SK-N-SH (cell line): ENCODE data around the gene TDRD12. TPM values are rescaled to one million over a fixed set of nuclear protein-coding genes. Genes with fewer than 3 reads are reported as not detected.

Experiments used
- CTCF ChIA-PET: fragments of 300-600, 350-600 bp; formaldehyde crosslinking; extraction: SDS; loops from one replicate; lab custom pipeline; 2021; lab: Yijun Ruan, JAX
- POLR2A ChIA-PET: fragments of 350-600 bp; sonication (Branson Sonifier 250); formaldehyde crosslinking; extraction: SDS; loops from one replicate; lab custom pipeline; 2020; ENCODE audit warnings: antibody characterized with exemption, inconsistent platforms; lab: Yijun Ruan, JAX
- DNase-seq: peaks from one replicate; pipeline ENCODE4 v3.0.0; 2012
- H2AFZ ChIP-seq: fragments of 200-600 bp; sonication (generic); 2 replicates; pipeline ENCODE4 v1.8.1; 2016; ENCODE audit warnings: antibody characterized with exemption, mild to moderate bottlenecking, low read depth
- H3F3A ChIP-seq: fragments of 200-600 bp; sonication (generic); replicated peaks from 2 replicates; pipeline ENCODE3; 2016; ENCODE audit warnings: antibody characterized with exemption, mild to moderate bottlenecking; ENCODE audit not compliant: insufficient read depth
- H3K27ac ChIP-seq, 2 experiments: fragments of 200-500 bp in 1 of 2; fragments of 200-600 bp in 1 of 2; sonication (Bioruptor generic) in 1 of 2; sonication (generic), shearing (Covaris generic) in 1 of 2; 2 replicates each; pipeline versions ENCODE4 v1.5.1 to v1.6.1; 2014 to 2016; ENCODE audit warnings: low read depth in 2 of 2, inconsistent platforms in 1 of 2, low read length in 1 of 2, mild to moderate bottlenecking in 1 of 2, mixed read lengths in 1 of 2
- H3K27me3 ChIP-seq: fragments of 200-600 bp; sonication (generic), shearing (Covaris generic); 2 replicates; pipeline ENCODE4 v1.6.1; 2016; ENCODE audit warnings: mixed run types; ENCODE audit not compliant: insufficient read depth
- H3K36me3 ChIP-seq, 2 experiments: fragments of 200-500 bp in 1 of 2; fragments of 200-600 bp in 1 of 2; sonication (Bioruptor generic) in 1 of 2; sonication (generic) in 1 of 2; replicated peaks in 1 of 2; 2 replicates each; pipeline versions ENCODE3 to v1.5.1; 2014 to 2016; ENCODE audit warnings: low read length in 1 of 2, mild to moderate bottlenecking in 1 of 2; ENCODE audit not compliant: insufficient read depth in 2 of 2, control insufficient read depth in 1 of 2
- H3K4me1 ChIP-seq, 2 experiments: fragments of 200-500 bp in 1 of 2; fragments of 200-600 bp in 1 of 2; sonication (Bioruptor generic) in 1 of 2; sonication (generic), shearing (Covaris generic) in 1 of 2; 2 replicates each; pipeline versions ENCODE4 v1.5.1 to v1.6.1; 2014 to 2016; ENCODE audit warnings: low read depth in 1 of 2, low read length in 1 of 2, mixed run types in 1 of 2; ENCODE audit not compliant: insufficient read depth in 2 of 2, control insufficient read depth in 1 of 2
- H3K4me2 ChIP-seq: fragments of 200-600 bp; sonication (generic), shearing (Covaris generic); 2 replicates; pipeline ENCODE4 v1.6.1; 2017; ENCODE audit warnings: mixed run types
- H3K4me3 ChIP-seq, 2 experiments: fragments of 200-500 bp in 1 of 2; fragments of 200-600 bp in 1 of 2; sonication (Bioruptor generic) in 1 of 2; sonication (generic), shearing (Covaris generic) in 1 of 2; 2 replicates each; pipeline versions ENCODE4 v1.5.1 to v1.8.1; 2014 to 2016; ENCODE audit warnings: low read depth in 2 of 2, inconsistent platforms in 1 of 2, low read length in 1 of 2, mild to moderate bottlenecking in 1 of 2, mixed read lengths in 1 of 2, moderate library complexity in 1 of 2
- H3K79me2 ChIP-seq: fragments of 200-600 bp; sonication (generic); 2 replicates; pipeline ENCODE4 v1.8.1; 2017; ENCODE audit warnings: mild to moderate bottlenecking; ENCODE audit not compliant: insufficient read depth
- H3K9ac ChIP-seq: fragments of 200-600 bp; sonication (generic); 2 replicates; pipeline ENCODE4 v1.6.1; 2017; ENCODE audit warnings: mixed run types
- H3K9me2 ChIP-seq: fragments of 200-600 bp; sonication (generic); 2 replicates; pipeline ENCODE4 v1.6.1; 2017; ENCODE audit warnings: mixed run types
- H3K9me3 ChIP-seq: fragments of 200-600 bp; sonication (generic); 2 replicates; pipeline ENCODE4 v1.6.1; 2017; ENCODE audit warnings: mixed run types, mild to moderate bottlenecking, moderate library complexity
- H4K20me1 ChIP-seq: fragments of 200-600 bp; sonication (generic); 2 replicates; pipeline ENCODE4 v1.6.1; 2017; ENCODE audit warnings: mild to moderate bottlenecking, mixed run types; ENCODE audit not compliant: insufficient read depth
- CHD2 ChIP-seq: fragments of 150-350 bp; IDR thresholded peaks from 2 replicates; pipeline ENCODE4 v1.6.1; 2018; ENCODE audit warnings: low read length; ENCODE audit not compliant: partially characterized antibody
- ELF1 ChIP-seq: IDR thresholded peaks from 2 replicates; pipeline ENCODE4 v1.4.0; 2012
- FOSL2 ChIP-seq: IDR thresholded peaks from 2 replicates; pipeline ENCODE4 v1.4.0; 2012; ENCODE audit warnings: low read depth, mild to moderate bottlenecking, moderate library complexity, borderline replicate concordance
- FOXM1 ChIP-seq: IDR thresholded peaks from 2 replicates; pipeline ENCODE4 v1.4.0; 2012; ENCODE audit warnings: low read depth, mild to moderate bottlenecking
- GABPA ChIP-seq: IDR thresholded peaks from 2 replicates; pipeline ENCODE4 v1.4.0; 2012; ENCODE audit warnings: low read depth, mild to moderate bottlenecking
- GATA2 ChIP-seq: sonication (generic); formaldehyde crosslinking; IDR thresholded peaks from 2 replicates; pipeline ENCODE4 v1.5.0; 2020; ENCODE audit warnings: mild to moderate bottlenecking, missing genetic modification reagents
- IRF3 ChIP-seq: fragments of 150-350 bp; IDR thresholded peaks from 2 replicates; pipeline ENCODE4 v1.6.1; 2016; ENCODE audit warnings: mild to moderate bottlenecking, low read depth, low read length
- MAX ChIP-seq: IDR thresholded peaks from 2 replicates; pipeline ENCODE4 v1.4.0; 2012; ENCODE audit warnings: low read depth
- MEF2A ChIP-seq: IDR thresholded peaks from 2 replicates; pipeline ENCODE4 v1.4.0; 2012; ENCODE audit warnings: low read depth, borderline replicate concordance
- MXI1 ChIP-seq: IDR thresholded peaks from 2 replicates; pipeline ENCODE4 v1.6.1; 2012; ENCODE audit warnings: mild to moderate bottlenecking, low read depth, low read length, improper control_type of control experiment
- NFIC ChIP-seq: IDR thresholded peaks from 2 replicates; pipeline ENCODE4 v1.4.0; 2012; ENCODE audit warnings: borderline replicate concordance
- RAD21 ChIP-seq: IDR thresholded peaks from 2 replicates; pipeline ENCODE4 v1.6.1; 2012; ENCODE audit warnings: mild to moderate bottlenecking, low read length
- RFX5 ChIP-seq: IDR thresholded peaks from 2 replicates; pipeline ENCODE4 v1.6.1; 2012; ENCODE audit warnings: mild to moderate bottlenecking, improper control_type of control experiment, low read length
- SIN3A ChIP-seq: IDR thresholded peaks from 2 replicates; pipeline ENCODE4 v1.6.1; 2012; ENCODE audit warnings: low read depth, mild to moderate bottlenecking, low read length, moderate library complexity, borderline replicate concordance
- SMC3 ChIP-seq: IDR thresholded peaks from 2 replicates; pipeline ENCODE4 v1.6.1; 2012; ENCODE audit warnings: low read depth, low read length, improper control_type of control experiment
- TEAD4 ChIP-seq: IDR thresholded peaks from 2 replicates; pipeline ENCODE4 v1.4.0; 2012; ENCODE audit warnings: mild to moderate bottlenecking, borderline replicate concordance; ENCODE audit not compliant: insufficient read depth
- USF2 ChIP-seq: fragments of 150-350 bp; IDR thresholded peaks from 2 replicates; pipeline ENCODE4 v1.6.1; 2017; ENCODE audit warnings: antibody characterized with exemption, low read length, low read depth, borderline replicate concordance
- whole genome bisulfite sequencing: methylation state at CpG from one replicate; pipeline ENCODE4 v1.1.6; 2017; ENCODE audit warnings: low lambda C conversion rate; 5-methylcytosine and 5-hydroxymethylcytosine counted together
- polyA plus RNA-seq, 3 experiments: library from polyadenylated mRNA; depleted of rRNA; stranded (reverse); fragments of >200 nt; gene quantifications; 2 replicates each; pipeline ENCODE4 v1.2.3, GENCODE V29; 2012

Gene TDRD12
- polyA plus RNA-seq, 1 of the 3 experiments (the other 2 are of a cell fraction), result 0.05 TPM

- H3K9ac ChIP-seq, result no peak overlapping the region
- H3K79me2 ChIP-seq, result no peaks in the 10 kb centered on the region
- ChIA-PET CTCF (no interaction called here), POLR2A (no interaction called here)
- no peaks in the 10 kb centered on the region; a peak in 1 of 4 replicates for H3K4me1 ChIP-seq
- H3F3A ChIP-seq, result no peaks in the 10 kb centered on the region
- no peak for TF ChIP-seq TEAD4
- H3K9me2 ChIP-seq, result no peaks in the 10 kb centered on the region
- H3K27ac ChIP-seq, result no peak overlapping the region
- H2AFZ ChIP-seq, result no peak overlapping the region
- H4K20me1 ChIP-seq, result no peaks in the 10 kb centered on the region
- H3K9me3 ChIP-seq, result no peaks in the 10 kb centered on the region
- WGBS, result 85% methylated on average over 6 of the region's 7 CpGs
- H3K36me3 ChIP-seq, result no peaks in the 10 kb centered on the region
- H3K4me2 ChIP-seq, result no peak overlapping the region
- H3K27me3 ChIP-seq, result no peaks in the 10 kb centered on the region
- no peak overlapping the region for H3K4me3 ChIP-seq
- DNase-seq, result no peak
Observed at GRCh38 chr19:32875428-32875827, 155.9 kb downstream of the TDRD12 start.

GRCh38 chr19:32876236-32876918 lies 156.8 kb downstream of the TDRD12 start:
- Histone ChIP-seq H3K4me3 (no peak overlapping the region), H3K4me1 (no peaks in the 10 kb centered on the region), H4K20me1 (no peaks in the 10 kb centered on the region), H3K36me3 (no peaks in the 10 kb centered on the region), H2AFZ (no peak overlapping the region), H3K9me3 (no peaks in the 10 kb centered on the region), H3K4me2 (no peak overlapping the region), H3K9me2 (no peaks in the 10 kb centered on the region), H3K27ac (no peak overlapping the region), H3K9ac (no peak overlapping the region), H3F3A (no peaks in the 10 kb centered on the region), H3K27me3 (no peaks in the 10 kb centered on the region), H3K79me2 (no peaks in the 10 kb centered on the region)
- ChIA-PET CTCF (no interaction called here), POLR2A (no interaction called here)
- no peak for DNase-seq
- 87% methylated on average over 8 of the region's 9 CpGs for WGBS
- TF ChIP-seq TEAD4 (no peak), SMC3 (no peak), RFX5 (no peak), MEF2A (no peak), FOSL2 (no peak)

GRCh38 chr19:32876919-32877285 lies 157.3 kb downstream of the TDRD12 start:
- CTCF ChIA-PET, result no interaction called here

More at GRCh38 chr19:32876919-32877285, 157.3 kb downstream of the TDRD12 start:
- Histone ChIP-seq H4K20me1 (no peaks in the 10 kb centered on the region), H3K79me2 (no peaks in the 10 kb centered on the region), H3F3A (no peaks in the 10 kb centered on the region), H3K9ac (no peak overlapping the region), H3K4me3 (no peak overlapping the region)
- 81% methylated on average over 12 of the region's 12 CpGs for WGBS
- no peak for DNase-seq
- no peak for TF ChIP-seq CHD2
- TF ChIP-seq IRF3, result no peak
- no peak for TF ChIP-seq NFIC
- no peak for TF ChIP-seq SIN3A
- TF ChIP-seq RAD21, result no peak
- no peak for TF ChIP-seq MXI1
- no peak for TF ChIP-seq SMC3
- TF ChIP-seq USF2, result no peak
- no peak for TF ChIP-seq FOXM1
- TF ChIP-seq MAX, result no peak
- TF ChIP-seq GATA2 (CRISPR knock-in tag), result no peak
- TF ChIP-seq ELF1, result no peak
- no peak for TF ChIP-seq GABPA
- TF ChIP-seq, all 33 proteins: peak for 0
- no peaks in the 10 kb centered on the region for H3K36me3 ChIP-seq
- H3K9me3 ChIP-seq, result no peaks in the 10 kb centered on the region
- no peaks in the 10 kb centered on the region for H3K27me3 ChIP-seq
- no peak overlapping the region for H2AFZ ChIP-seq
- no peak overlapping the region for H3K4me2 ChIP-seq
- no peaks in the 10 kb centered on the region for H3K9me2 ChIP-seq
- H3K4me1 ChIP-seq, result no peaks in the 10 kb centered on the region
- POLR2A ChIA-PET, result no interaction called here
- H3K27ac ChIP-seq, result no peak overlapping the region
